Left ventricle myocardium superior (tissue), 1 donor: ENCODE results near the gene NID2. TPM values are rescaled to one million over a fixed set of nuclear protein-coding genes. Genes with fewer than 3 reads are reported as not detected.

Experiments used
- ATAC-seq: fragments of 200-7000 bp; cut with Tn5 transposase; one replicate; pipeline ENCODE4 v1.9.1; 2020; ENCODE audit warnings: mild to moderate bottlenecking, moderate library complexity
- DNase-seq: peaks from one replicate; pipeline ENCODE4 v3.0.0-alpha.2; 2020
- intact Hi-C: fragments of 100-400 bp; cut with micrococcal nuclease; formaldehyde crosslinking; loops from one replicate; pipeline ENCODE4 v1.11.0; 2022
- long read RNA-seq: library from polyadenylated mRNA; unstranded; transcript quantifications from one replicate; pipeline ENCODE4 v2.0.0, GENCODE V29; 2021
- total RNA-seq: library from RNA; stranded (reverse); fragmentation: NEBNext Ultra II Directional; extraction: Animal tissue kit (Norgen Biotek cat#: 25700); gene quantifications from one replicate; pipeline ENCODE4 v1.2.1, GENCODE V29; 2021
- donor health status: DM: no; HTN: yes; CAD: no; lungs with severe emphysema.

The NID2 gene
- 41.3 TPM for total RNA-seq
- long read RNA-seq, full-length matches to known transcripts, result 2 of 30 reads
- long read RNA-seq, partial matches to known transcripts, result 23 of 30 reads
- long read RNA-seq, other reads (novel, unspliced or antisense), result 5 of 30 reads

- DNase-seq (peak; percentile 94), ATAC-seq (peak; percentile 93)
- intact Hi-C loops, result no loop called here
These were observed at the start of gene NID2 for GRCh38 chr14:52068615-52069306. NID2 (minus strand) TSS chr14:52069059; CDS start chr14:52068994, 65 bp downstream.

GRCh38 chr14:52117111-52117832 lies 48.4 kb upstream of the NID2 start:
- ATAC-seq (peak; percentile 30), DNase-seq (peak; percentile 43)
- intact Hi-C loops, result no loop called here

- no peak for DNase-seq
- intact Hi-C loops, result no loop called here
- no peak for ATAC-seq
These were observed 46.4 kb upstream of the NID2 start for GRCh38 chr14:52115286-52115685.

GRCh38 chr14:52112336-52113018 lies 43.6 kb upstream of the NID2 start:
- no peak for DNase-seq
- intact Hi-C loops, result no loop called here
- no peak for ATAC-seq

- ATAC-seq (no peak), DNase-seq (no peak)
- intact Hi-C loops, result no loop called here
These were observed 42.7 kb upstream of the NID2 start for GRCh38 chr14:52111583-52111982.

GRCh38 chr14:52110441-52111086 lies 41.7 kb upstream of the NID2 start:
- no peak for DNase-seq
- intact Hi-C loops, result no loop called here
- ATAC-seq, result no peak

- ATAC-seq (no peak), DNase-seq (no peak)
- intact Hi-C loops, result no loop called here
These were observed 40.0 kb upstream of the NID2 start for GRCh38 chr14:52108823-52109222.

- intact Hi-C loops, result no loop called here
- ATAC-seq, result peak; percentile 63
- DNase-seq, result no peak
These were observed 38.0 kb upstream of the NID2 start for GRCh38 chr14:52106840-52107239.

- ATAC-seq (no peak), DNase-seq (no peak)
- intact Hi-C loops, result no loop called here
These were observed 34.6 kb upstream of the NID2 start for GRCh38 chr14:52103416-52103815.

GRCh38 chr14:52095794-52096193 lies 26.9 kb upstream of the NID2 start:
- ATAC-seq (no peak), DNase-seq (no peak)
- intact Hi-C loops, result no loop called here

GRCh38 chr14:52095336-52095735 lies 26.5 kb upstream of the NID2 start:
- intact Hi-C loops, result no loop called here
- ATAC-seq, result no peak
- no peak for DNase-seq

GRCh38 chr14:52094546-52095271 lies 25.9 kb upstream of the NID2 start:
- intact Hi-C loops, result no loop called here
- ATAC-seq (no peak), DNase-seq (no peak)

- ATAC-seq, result peak; percentile 43
- intact Hi-C loops, result no loop called here
- DNase-seq, result no peak
These were observed 23.1 kb upstream of the NID2 start for GRCh38 chr14:52091928-52092327.

GRCh38 chr14:52090936-52091335 lies 22.1 kb upstream of the NID2 start:
- intact Hi-C loops, result no loop called here
- ATAC-seq, result no peak
- DNase-seq, result no peak

- DNase-seq, result no peak
These were observed 20.4 kb upstream of the NID2 start for GRCh38 chr14:52089218-52089617.

GRCh38 chr14:52086711-52087110 lies 17.9 kb upstream of the NID2 start:
- intact Hi-C loops, result no loop called here
- no peak for DNase-seq
- ATAC-seq, result no peak

More at GRCh38 chr14:52089218-52089617, 20.4 kb upstream of the NID2 start:
- peak; percentile 47 for ATAC-seq
- intact Hi-C loops, result no loop called here

- no peak for ATAC-seq
- intact Hi-C loops, result no loop called here
- no peak for DNase-seq
These were observed 14.0 kb upstream of the NID2 start for GRCh38 chr14:52082903-52083302.

GRCh38 chr14:52081964-52082363 lies 13.1 kb upstream of the NID2 start:
- no peak for ATAC-seq
- no peak for DNase-seq
- intact Hi-C loops, result no loop called here
